Aorta (tissue), 5 donors: ENCODE data around the gene PIK3C2G. TPM values are rescaled to one million over a fixed set of nuclear protein-coding genes. Genes with fewer than 3 reads are reported as not detected.

Source experiments
- ATAC-seq: fragments of 200-7000 bp; cut with Tn5 transposase; one replicate; pipeline ENCODE4 v1.9.1; 2022; ENCODE audit warnings: moderate library complexity; ENCODE audit not compliant: low FRiP score
- DNase-seq, 2 donors: peaks; one replicate each; pipeline ENCODE4 v3.0.0-alpha.2; 2020
- H3K27ac ChIP-seq, 2 donors: one replicate each; pipeline ENCODE4 v1.5.1; 2013; ENCODE audit warnings: low read length in 2 of 2, mild to moderate bottlenecking in 2 of 2, moderate library complexity in 2 of 2, control low read depth in 1 of 2, inconsistent platforms in 1 of 2, low read depth in 1 of 2
- H3K27me3 ChIP-seq, 2 donors: one replicate each; pipeline ENCODE4 v1.6.1; 2013; ENCODE audit warnings: control low read depth in 1 of 2, low read length in 1 of 2, mild to moderate bottlenecking in 1 of 2, moderate library complexity in 1 of 2; ENCODE audit not compliant: insufficient read depth in 2 of 2, control insufficient read depth in 1 of 2
- H3K36me3 ChIP-seq, 2 donors: one replicate each; pipeline ENCODE4 v1.6.1; 2013; ENCODE audit warnings: control low read depth in 1 of 2, low read length in 1 of 2, mild to moderate bottlenecking in 1 of 2; ENCODE audit not compliant: insufficient read depth in 2 of 2, control insufficient read depth in 1 of 2
- H3K4me1 ChIP-seq, 2 donors: one replicate each; pipeline ENCODE4 v1.6.1; 2013; ENCODE audit warnings: low read length in 2 of 2, control low read depth in 1 of 2, mild to moderate bottlenecking in 1 of 2, moderate library complexity in 1 of 2; ENCODE audit not compliant: insufficient read depth in 2 of 2, control insufficient read depth in 1 of 2
- H3K4me3 ChIP-seq, 2 donors: one replicate each; pipeline ENCODE4 v1.5.1; 2013; ENCODE audit warnings: low read length in 2 of 2, control low read depth in 1 of 2, mild to moderate bottlenecking in 1 of 2
- H3K9me3 ChIP-seq: one replicate; pipeline ENCODE4 v1.6.1; 2013; ENCODE audit warnings: mild to moderate bottlenecking, low read length; ENCODE audit not compliant: control insufficient read depth
- WGBS, 2 donors: extraction: QIAGEN DNeasy Blood & Tissue Kit; methylation state at CpG; one replicate each; pipeline ENCODE4 v1.1.7; 2013; 5-methylcytosine and 5-hydroxymethylcytosine counted together
- intact Hi-C, 2 donors: fragments of 100-400 bp; cut with DNase I; formaldehyde crosslinking; loops; one replicate each; pipeline versions ENCODE4 v1.14.2 to v1.15.0; 2022
- polyA plus RNA-seq, 2 donors: library from polyadenylated mRNA; stranded (reverse); fragments of 200-250 nt; gene quantifications; one replicate each; pipeline ENCODE4 v1.2.3, GENCODE V29; 2013
- total RNA-seq, 2 donors: library from RNA; stranded (reverse); fragmentation: NEBNext Ultra II Directional; extraction: Animal tissue kit (Norgen Biotek cat#: 25700); gene quantifications; one replicate each; pipeline ENCODE4 v1.2.1, GENCODE V29; 2021
- donor health status: healthy with polysubstance abuse.
- donor health status: Bipolar disorder and iron deficiency.
- donor health status: DM: no; HTN: no; CAD: no.
- donor health status: DM: no; HTN: no; CAD: no.
- donor health status: DM: yes; HTN: yes; CAD: no.

The PIK3C2G gene
- total and polyA plus RNA-seq, 4 donors, result 0.15 to 0.63 TPM; not detected in 2

DNA sequence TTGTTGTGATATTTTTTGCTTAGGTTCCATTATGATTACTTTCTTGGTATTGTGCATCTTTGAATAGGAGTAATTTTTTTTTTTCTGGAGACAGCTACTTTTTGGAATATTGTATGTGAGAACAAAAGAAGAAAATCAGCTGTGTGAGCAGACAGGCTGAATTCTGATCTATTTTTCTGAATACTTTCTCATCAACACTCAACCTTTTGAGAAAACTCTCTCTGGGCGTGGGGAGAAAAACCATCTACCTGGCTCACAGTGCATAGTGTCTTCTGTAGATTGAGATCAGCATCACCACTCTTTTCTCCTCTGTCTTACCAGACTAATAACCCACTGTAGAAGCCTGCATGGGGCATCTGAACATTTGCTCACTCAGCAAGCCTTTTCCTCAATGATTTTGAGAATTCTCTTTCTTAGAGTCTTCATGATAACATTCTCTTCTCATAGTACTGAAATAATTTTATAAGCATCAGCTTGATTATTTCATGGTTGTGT is 3.3 kb downstream of the PIK3C2G start:
- ATAC-seq (no peak), DNase-seq (no peak)
- H3K4me1 ChIP-seq, result no peaks in the 10 kb centered on the region
- H3K27me3 ChIP-seq, result no peaks in the 10 kb centered on the region
- intact Hi-C loops, result no loop called here
- no peak overlapping the region for H3K4me3 ChIP-seq
- H3K36me3 ChIP-seq, result no peaks in the 10 kb centered on the region
- 91 to 96% methylated on average over 1 of the region's 1 CpG for WGBS, 2 donors
- no peak overlapping the region for H3K27ac ChIP-seq
- H3K9me3 ChIP-seq, result no peaks in the 10 kb centered on the region

- no peaks in the 10 kb centered on the region for H3K9me3 ChIP-seq
- no peak overlapping the region for H3K4me3 ChIP-seq
- H3K4me1 ChIP-seq, result no peaks in the 10 kb centered on the region
- H3K27me3 ChIP-seq, result no peaks in the 10 kb centered on the region
- H3K27ac ChIP-seq, result no peak overlapping the region
- 82 to 85% methylated on average over 9 of the region's 9 CpGs for WGBS, 2 donors
- DNase-seq (no peak), ATAC-seq (no peak)
- intact Hi-C loops, result no loop called here
- H3K36me3 ChIP-seq, result no peaks in the 10 kb centered on the region
Measured at GRCh38 chr12:18267427-18268099, 6.2 kb downstream of the PIK3C2G start.

- no peak for ATAC-seq
- no peaks in the 10 kb centered on the region for H3K9me3 ChIP-seq
- WGBS, 2 donors, result 67 to 73% methylated on average over 3 of the region's 3 CpGs
- no peaks in the 10 kb centered on the region for H3K4me1 ChIP-seq
- H3K27me3 ChIP-seq, result no peaks in the 10 kb centered on the region
- H3K4me3 ChIP-seq, result no peak overlapping the region
- no peaks in the 10 kb centered on the region for H3K36me3 ChIP-seq
- H3K27ac ChIP-seq, result no peak overlapping the region
- no peak for DNase-seq
- intact Hi-C loops, result no loop called here
Measured at GRCh38 chr12:18270958-18271460, 9.7 kb downstream of the PIK3C2G start.

GRCh38 chr12:18275981-18276380 is 14.7 kb downstream of the PIK3C2G start:
- Histone ChIP-seq H3K4me1 (no peaks in the 10 kb centered on the region), H3K27ac (no peak overlapping the region), H3K4me3 (no peak overlapping the region), H3K9me3 (no peaks in the 10 kb centered on the region), H3K36me3 (no peaks in the 10 kb centered on the region), H3K27me3 (no peaks in the 10 kb centered on the region)
- ATAC-seq (no peak), DNase-seq (no peak)
- intact Hi-C loops, result no loop called here
- 64 to 81% methylated on average over 1 of the region's 1 CpG for WGBS, 2 donors

- ATAC-seq, result no peak
- Histone ChIP-seq H3K27ac (no peak overlapping the region), H3K27me3 (no peaks in the 10 kb centered on the region), H3K36me3 (no peaks in the 10 kb centered on the region), H3K4me1 (no peaks in the 10 kb centered on the region), H3K9me3 (no peaks in the 10 kb centered on the region), H3K4me3 (no peak overlapping the region)
- WGBS, 2 donors, result 0 to 89% methylated on average over 1 of the region's 1 CpG
- intact Hi-C loops, result no loop called here
- no peak for DNase-seq
Measured at GRCh38 chr12:18277196-18277595, 15.9 kb downstream of the PIK3C2G start.

DNA sequence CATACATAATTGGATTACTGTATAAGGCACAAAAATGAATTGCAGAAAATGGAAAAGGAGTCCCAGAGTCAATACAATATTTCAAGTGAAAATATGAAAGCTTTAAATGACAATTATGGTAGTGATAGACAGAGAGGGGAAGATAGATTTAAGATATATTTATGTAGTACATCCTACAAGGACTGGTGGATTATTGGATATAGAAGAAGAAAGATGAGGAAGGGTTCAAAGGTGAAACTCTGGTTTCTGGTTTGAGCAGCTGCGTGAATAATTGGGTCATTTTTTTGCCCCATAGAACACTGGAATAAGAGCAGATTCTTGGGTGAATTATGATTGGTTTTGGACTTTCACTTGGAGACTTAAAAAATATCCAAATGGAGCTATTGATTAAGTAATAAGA is 19.4 kb downstream of the PIK3C2G start:
- Histone ChIP-seq H3K27ac (no peak overlapping the region), H3K9me3 (no peaks in the 10 kb centered on the region), H3K27me3 (no peaks in the 10 kb centered on the region), H3K36me3 (no peaks in the 10 kb centered on the region), H3K4me1 (no peaks in the 10 kb centered on the region), H3K4me3 (no peak overlapping the region)
- ATAC-seq, result no peak
- WGBS, 2 donors, result 77 to 87% methylated on average over 1 of the region's 1 CpG
- intact Hi-C loops, result no loop called here
- DNase-seq, result no peak

GRCh38 chr12:18281941-18282340 is 20.6 kb downstream of the PIK3C2G start:
- DNase-seq, result no peak
- ATAC-seq, result no peak
- H3K4me1 ChIP-seq, result no peaks in the 10 kb centered on the region
- WGBS, 2 donors, result 7 to 11% methylated on average over 3 of the region's 3 CpGs
- no peak overlapping the region for H3K4me3 ChIP-seq
- no peak overlapping the region for H3K27ac ChIP-seq
- H3K36me3 ChIP-seq, result no peaks in the 10 kb centered on the region
- intact Hi-C loops, result no loop called here
- H3K27me3 ChIP-seq, result no peaks in the 10 kb centered on the region
- no peaks in the 10 kb centered on the region for H3K9me3 ChIP-seq

DNA sequence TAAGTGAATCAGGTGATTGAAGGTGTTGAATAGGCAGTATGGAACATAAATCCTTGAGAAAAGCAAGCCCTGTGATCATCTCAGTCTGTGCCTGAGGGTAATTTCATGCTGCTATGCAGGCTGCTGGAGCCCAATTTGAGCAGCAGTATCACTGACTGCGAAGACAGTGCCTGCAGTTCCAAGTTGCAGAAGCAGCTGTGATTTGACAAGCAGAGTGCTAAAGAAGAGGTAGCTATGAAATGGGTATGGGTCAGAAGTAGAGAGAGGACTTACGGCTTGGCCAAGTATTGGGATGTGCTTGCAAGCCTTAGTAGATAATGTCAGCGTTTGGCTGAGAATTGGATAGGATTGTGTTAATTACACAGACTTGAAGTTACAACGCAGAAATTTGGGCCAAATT is 22.5 kb downstream of the PIK3C2G start:
- H3K27ac ChIP-seq, result no peak overlapping the region
- H3K4me1 ChIP-seq, result no peaks in the 10 kb centered on the region
- ATAC-seq (no peak), DNase-seq (no peak)
- H3K27me3 ChIP-seq, result no peaks in the 10 kb centered on the region
- H3K36me3 ChIP-seq, result no peaks in the 10 kb centered on the region
- H3K4me3 ChIP-seq, result no peak overlapping the region
- H3K9me3 ChIP-seq, result no peaks in the 10 kb centered on the region
- 68 to 72% methylated on average over 4 of the region's 4 CpGs for WGBS, 2 donors
- intact Hi-C loops, result no loop called here

GRCh38 chr12:18284386-18284785 is 23.1 kb downstream of the PIK3C2G start:
- Histone ChIP-seq H3K4me1 (no peaks in the 10 kb centered on the region), H3K4me3 (no peak overlapping the region), H3K27me3 (no peaks in the 10 kb centered on the region), H3K36me3 (no peaks in the 10 kb centered on the region), H3K27ac (no peak overlapping the region), H3K9me3 (no peaks in the 10 kb centered on the region)
- 35 to 42% methylated on average over 3 of the region's 3 CpGs for WGBS, 2 donors
- DNase-seq, result no peak
- ATAC-seq, result no peak
- intact Hi-C loops, result no loop called here
